Activated T-helper 2 cell treated with anti-CD3 and anti-CD28 coated beads, Interferon-gamma antibody, Interleukin-2, Interleukin-4, amounts not matched to agents 10 μg/mL and 5 μg/mL and 100 μg/mL, durations not matched to agents 14 hours and 24 hours and 36 hours (primary cell): Measurements from ENCODE around the gene EMC7. TPM values are rescaled to one million over a fixed set of nuclear protein-coding genes. Genes with fewer than 3 reads are reported as not detected.

Experiments
- DNase-seq: peaks from one replicate; pipeline ENCODE4 v3.0.0; 2021; ENCODE audit warnings: low spot score
- H3K27ac Mint-ChIP-seq: one replicate; pipeline ENCODE4 v1.8.0; 2021; ENCODE audit warnings: mixed read lengths
- H3K27me3 Mint-ChIP-seq: one replicate; pipeline ENCODE4 v1.8.0; 2021; ENCODE audit warnings: low read depth, mixed read lengths
- H3K36me3 Mint-ChIP-seq: one replicate; pipeline ENCODE4 v1.8.0; 2021; ENCODE audit warnings: low read depth, mixed read lengths
- H3K4me1 Mint-ChIP-seq: one replicate; pipeline ENCODE4 v1.8.0; 2021; ENCODE audit warnings: low read depth, mixed read lengths
- H3K4me3 Mint-ChIP-seq: one replicate; pipeline ENCODE4 v1.8.0; 2021; ENCODE audit warnings: low read depth, mild to moderate bottlenecking, moderate library complexity, mixed read lengths
- H3K9me3 Mint-ChIP-seq: one replicate; pipeline ENCODE4 v1.8.0; 2021; ENCODE audit warnings: mixed read lengths
- intact Hi-C: fragments of 100-400 bp; cut with micrococcal nuclease; formaldehyde crosslinking; loops from one replicate; pipeline ENCODE4 v1.15.1; 2023
- total RNA-seq: library from RNA; stranded (reverse); gene quantifications from 2 replicates; pipeline ENCODE4 v1.2.3, GENCODE V29; 2022

Gene EMC7
- total RNA-seq, 1 donor from 2014 or later, result 66.8 TPM

DNA sequence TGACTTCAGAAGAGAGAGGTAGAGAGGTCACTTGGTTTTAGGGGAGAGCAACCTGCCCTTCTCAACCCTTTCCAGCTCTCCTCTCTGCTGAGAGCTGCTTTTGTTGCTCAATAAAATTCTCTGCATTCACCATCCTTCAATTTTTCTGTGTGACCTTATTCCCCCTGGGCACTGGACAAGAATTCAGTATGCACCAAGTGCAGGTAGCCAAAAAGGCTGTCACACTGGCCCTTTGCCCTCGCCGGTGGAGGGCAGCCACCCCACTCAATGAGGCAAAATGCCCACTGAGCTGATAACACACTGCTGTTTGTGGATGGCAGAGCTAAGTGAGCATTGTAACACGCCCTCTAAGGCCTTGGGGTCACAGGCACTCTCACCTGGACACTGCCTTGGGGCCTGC is 13.1 kb upstream of the EMC7 start:
- no peaks in the 10 kb centered on the region for H3K9me3 Mint-ChIP-seq
- no peak for DNase-seq
- H3K27ac Mint-ChIP-seq, result no peak overlapping the region
- peaks cover 5% of the 10 kb centered on the region for H3K4me1 Mint-ChIP-seq
- H3K36me3 Mint-ChIP-seq, result no peaks in the 10 kb centered on the region
- no peak overlapping the region for H3K4me3 Mint-ChIP-seq
- intact Hi-C loops, result no loop called here
- peaks cover 2% of the 10 kb centered on the region for H3K27me3 Mint-ChIP-seq

DNA sequence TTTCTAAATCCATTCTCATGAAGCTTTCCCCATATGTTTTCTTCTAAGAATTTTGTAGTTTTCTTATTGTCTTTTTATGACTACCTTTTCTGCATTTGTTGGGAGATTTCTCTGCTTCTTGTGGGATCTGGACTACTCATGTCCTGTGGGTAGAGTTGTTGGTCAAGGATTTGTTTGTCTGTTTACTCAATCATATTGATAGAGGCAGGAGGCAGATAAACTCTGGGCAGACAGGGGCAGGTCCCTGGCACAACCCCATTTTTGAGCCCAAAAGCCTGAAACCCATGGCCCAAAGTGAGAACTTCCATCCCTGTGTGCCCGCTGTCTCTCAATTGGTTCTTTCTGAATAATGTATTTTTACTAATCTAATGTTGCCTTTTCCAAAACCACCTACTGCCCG is 12.6 kb upstream of the EMC7 start:
- Mint-ChIP-seq H3K4me3 (no peak overlapping the region), H3K36me3 (no peaks in the 10 kb centered on the region)
- intact Hi-C loops, result no loop called here

DNA sequence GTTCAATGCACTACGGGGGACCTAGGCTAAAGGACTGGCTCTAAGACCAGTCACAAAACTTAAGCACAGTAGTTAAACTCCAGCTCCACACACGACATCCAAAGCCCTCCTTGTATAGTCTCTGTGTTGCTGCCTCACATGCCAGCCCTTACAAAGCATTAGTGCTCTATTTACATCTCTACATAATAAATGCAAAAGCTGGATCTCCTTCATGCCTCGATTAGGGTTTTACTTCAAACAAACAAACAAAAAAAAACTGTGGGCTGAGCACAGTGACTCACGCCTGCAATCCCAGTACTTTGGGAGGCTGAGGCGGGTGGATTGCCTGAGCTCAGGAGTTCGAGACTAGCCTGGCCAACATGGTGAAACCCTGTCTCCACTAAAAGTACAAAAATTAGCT is 9.8 kb upstream of the EMC7 start:
- peaks cover 6% of the 10 kb centered on the region for H3K4me1 Mint-ChIP-seq
- H3K27me3 Mint-ChIP-seq, result no peaks in the 10 kb centered on the region
- no peak for DNase-seq
- intact Hi-C loops, result no loop called here
- no peak overlapping the region for H3K27ac Mint-ChIP-seq
- no peaks in the 10 kb centered on the region for H3K9me3 Mint-ChIP-seq
- no peaks in the 10 kb centered on the region for H3K36me3 Mint-ChIP-seq
- no peak overlapping the region for H3K4me3 Mint-ChIP-seq

More for the DNA sequence above, 12.6 kb upstream of the EMC7 start:
- no peak for DNase-seq
- Mint-ChIP-seq H3K27me3 (peaks cover 2% of the 10 kb centered on the region), H3K4me1 (peaks cover 6% of the 10 kb centered on the region), H3K27ac (no peak overlapping the region), H3K9me3 (no peaks in the 10 kb centered on the region)

DNA sequence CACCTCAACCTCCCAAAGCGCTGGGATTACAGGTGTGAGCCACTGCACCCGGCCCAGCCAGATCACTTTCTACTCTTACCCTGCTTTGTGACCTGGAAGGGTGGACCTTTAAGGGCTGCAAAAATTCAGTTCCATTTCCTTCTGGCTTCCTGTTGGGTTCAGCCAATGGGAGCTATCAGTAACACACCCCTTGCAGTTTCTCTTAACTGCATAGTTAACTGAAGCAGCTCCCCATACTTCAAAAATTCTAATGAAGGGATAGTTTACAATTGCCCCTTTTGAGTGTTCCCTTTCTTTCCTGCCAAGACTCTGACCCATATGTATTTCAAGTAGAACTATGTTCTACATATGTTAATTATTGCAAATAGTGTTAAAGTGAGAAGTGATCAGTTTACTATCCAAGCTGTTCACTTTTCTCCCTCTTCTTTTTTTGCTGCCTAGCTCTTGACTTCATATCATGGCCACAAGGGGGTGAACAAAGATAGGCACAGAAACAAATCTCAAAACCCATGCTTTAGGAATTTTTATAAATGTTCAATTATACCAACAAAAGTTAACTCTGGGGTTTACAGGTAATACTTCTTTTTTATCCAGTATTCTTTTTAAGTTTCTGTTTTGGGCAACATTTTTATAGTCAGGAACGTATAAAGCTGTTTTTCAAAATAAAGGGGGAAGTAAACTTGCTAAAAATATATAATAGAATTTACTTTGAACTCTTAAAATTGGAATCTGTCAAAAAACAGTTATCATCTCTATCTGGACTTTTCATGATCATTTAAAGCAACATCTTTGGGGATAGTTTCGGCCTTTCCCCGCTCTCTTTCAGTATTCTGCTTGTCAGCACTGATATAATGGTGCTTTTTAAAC is 8.4 kb upstream of the EMC7 start:
- Mint-ChIP-seq H3K9me3 (no peaks in the 10 kb centered on the region), H3K4me1 (peaks cover 7% of the 10 kb centered on the region), H3K4me3 (no peak overlapping the region), H3K27me3 (no peaks in the 10 kb centered on the region), H3K36me3 (peaks cover 6% of the 10 kb centered on the region), H3K27ac (no peak overlapping the region)
- no peak for DNase-seq
- intact Hi-C loops, result loop anchor here (1.0 kb wide), 1 partner anchor 100 kb away; the partner anchor contains the start of gene KATNBL1

DNA sequence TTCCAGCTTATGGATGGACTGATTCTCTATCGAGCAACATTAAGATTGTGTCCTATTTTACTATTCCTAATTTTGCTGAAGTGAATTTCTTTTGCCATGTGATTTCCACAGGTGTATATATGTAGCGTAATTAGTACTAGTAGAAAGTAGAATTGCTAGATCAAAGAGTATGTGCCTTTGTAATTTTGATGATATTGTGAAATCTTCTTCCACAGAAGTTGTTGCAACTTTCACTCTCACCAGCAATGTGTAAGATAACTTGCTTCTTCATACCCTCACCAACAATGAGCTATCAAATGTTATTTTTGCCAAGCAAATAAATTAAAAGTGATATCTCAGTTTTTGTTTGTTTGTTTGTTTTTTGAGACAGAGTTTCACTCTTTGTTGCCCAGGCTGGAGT is 5.7 kb upstream of the EMC7 start:
- Mint-ChIP-seq H3K4me1 (peaks cover 19% of the 10 kb centered on the region), H3K27me3 (no peaks in the 10 kb centered on the region), H3K4me3 (no peak overlapping the region), H3K36me3 (peaks cover 26% of the 10 kb centered on the region), H3K27ac (no peak overlapping the region), H3K9me3 (peaks cover 4% of the 10 kb centered on the region)
- DNase-seq, result no peak
- intact Hi-C loops, result no loop called here

- no peak overlapping the region for H3K27ac Mint-ChIP-seq
- no peaks in the 10 kb centered on the region for H3K27me3 Mint-ChIP-seq
- H3K4me3 Mint-ChIP-seq, result no peak overlapping the region
- peaks cover 19% of the 10 kb centered on the region for H3K4me1 Mint-ChIP-seq
- no peak for DNase-seq
- H3K9me3 Mint-ChIP-seq, result peaks cover 4% of the 10 kb centered on the region
- intact Hi-C loops, result no loop called here
- H3K36me3 Mint-ChIP-seq, result peaks cover 28% of the 10 kb centered on the region
Observed at GRCh38 chr15:34106423-34106822, 4.8 kb upstream of the EMC7 start.

DNA sequence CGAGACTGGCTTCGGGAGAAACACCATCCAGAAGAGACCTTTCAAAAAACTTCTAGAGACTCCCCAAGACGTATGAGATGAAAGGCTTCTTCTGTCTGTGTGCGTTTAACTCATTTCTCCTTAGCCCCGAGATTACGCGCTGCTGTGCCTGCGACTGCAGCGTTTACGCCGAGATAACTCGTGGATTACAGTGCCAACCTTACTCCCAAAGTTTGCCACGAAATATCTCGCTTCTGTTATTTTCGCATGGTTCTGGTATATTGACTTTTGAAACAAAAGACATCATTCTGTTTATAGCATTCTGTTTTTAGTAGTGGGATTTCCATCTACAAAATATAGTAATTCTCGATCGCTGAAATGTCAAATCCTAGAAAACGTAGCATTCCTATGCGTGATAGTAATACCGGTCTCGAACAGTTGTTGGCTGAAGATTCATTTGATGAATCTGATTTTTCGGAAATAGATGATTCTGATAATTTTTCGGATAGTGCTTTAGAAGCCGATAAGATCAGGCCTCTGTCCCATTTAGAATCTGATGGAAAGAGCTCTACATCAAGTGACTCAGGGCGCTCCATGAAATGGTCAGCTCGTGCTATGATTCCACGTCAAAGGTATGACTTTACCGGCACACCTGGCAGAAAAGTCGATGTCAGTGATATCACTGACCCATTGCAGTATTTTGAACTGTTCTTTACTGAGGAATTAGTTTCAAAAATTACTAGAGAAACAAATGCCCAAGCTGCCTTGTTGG is 688 bp upstream of the EMC7 start:
- intact Hi-C loops, result loop anchor here (1.0 to 5.0 kb wide), 2 partner anchors 241 to 485 kb away; partner anchors contain the start of genes NOP10 and NUTM1
- Mint-ChIP-seq H3K4me3 (peak overlapping the region; percentile 100), H3K36me3 (peaks cover 39% of the 10 kb centered on the region), H3K4me1 (peaks cover 25% of the 10 kb centered on the region), H3K27me3 (no peaks in the 10 kb centered on the region), H3K27ac (peak overlapping the region; percentile 96), H3K9me3 (peaks cover 4% of the 10 kb centered on the region)
- DNase-seq, result no peak

- Mint-ChIP-seq H3K27ac (no peak overlapping the region), H3K36me3 (peaks cover 43% of the 10 kb centered on the region), H3K9me3 (peaks cover 4% of the 10 kb centered on the region), H3K4me1 (peaks cover 25% of the 10 kb centered on the region), H3K4me3 (peak overlapping the region; percentile 48), H3K27me3 (no peaks in the 10 kb centered on the region)
- DNase-seq, result no peak
- intact Hi-C loops, result loop anchor here (2.0 to 5.0 kb wide), 2 partner anchors 267 to 487 kb away; partner anchors contain the start of gene LPCAT4
Observed at GRCh38 chr15:34099914-34100313, 1.7 kb downstream of the EMC7 start.

DNA sequence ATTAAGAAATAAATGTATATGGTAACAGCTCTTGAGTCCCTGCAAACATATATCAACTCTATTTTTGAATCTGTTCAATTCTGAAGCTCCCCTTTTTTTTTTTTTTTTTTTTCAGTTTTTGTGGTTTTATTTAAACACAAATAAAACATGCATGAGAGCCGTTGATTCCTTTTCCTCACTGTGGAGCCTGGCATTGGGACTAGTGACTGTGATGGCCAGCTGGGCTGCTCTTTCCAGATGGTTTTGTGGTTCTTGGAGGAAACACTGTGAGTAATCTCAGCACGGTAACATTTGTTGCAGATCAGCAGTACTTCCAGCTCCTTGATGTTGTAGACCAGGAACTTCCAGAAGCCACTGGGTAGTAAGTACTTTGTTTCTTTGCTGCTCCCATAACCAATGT is 15.9 kb downstream of the EMC7 start:
- Mint-ChIP-seq H3K4me3 (no peak overlapping the region), H3K9me3 (no peaks in the 10 kb centered on the region), H3K27ac (no peak overlapping the region), H3K27me3 (no peaks in the 10 kb centered on the region), H3K4me1 (no peaks in the 10 kb centered on the region), H3K36me3 (peaks cover 42% of the 10 kb centered on the region)
- no peak for DNase-seq
- intact Hi-C loops, result no loop called here

DNA sequence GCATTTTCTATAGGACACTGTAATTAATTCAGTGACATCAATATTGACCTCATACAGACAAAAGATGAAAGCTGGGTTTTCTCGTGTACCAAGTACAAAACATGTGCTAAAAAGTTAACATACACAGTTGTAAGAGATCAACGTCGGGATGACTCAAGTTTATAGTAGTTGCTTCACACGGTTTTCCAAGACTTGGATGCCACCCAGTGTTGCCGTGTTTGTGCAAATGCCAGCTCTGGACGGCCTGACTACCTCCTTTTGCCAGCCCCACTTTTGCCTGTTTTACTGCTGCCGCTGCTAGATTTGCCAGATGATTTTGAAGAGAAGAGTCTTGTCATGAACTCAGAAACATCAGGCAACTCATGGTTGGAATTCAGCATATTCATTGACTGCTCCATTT is 17.6 kb downstream of the EMC7 start:
- Mint-ChIP-seq H3K27me3 (no peaks in the 10 kb centered on the region), H3K9me3 (no peaks in the 10 kb centered on the region), H3K4me3 (no peak overlapping the region), H3K36me3 (peaks cover 32% of the 10 kb centered on the region), H3K4me1 (no peaks in the 10 kb centered on the region), H3K27ac (no peak overlapping the region)
- intact Hi-C loops, result no loop called here
- no peak for DNase-seq

DNA sequence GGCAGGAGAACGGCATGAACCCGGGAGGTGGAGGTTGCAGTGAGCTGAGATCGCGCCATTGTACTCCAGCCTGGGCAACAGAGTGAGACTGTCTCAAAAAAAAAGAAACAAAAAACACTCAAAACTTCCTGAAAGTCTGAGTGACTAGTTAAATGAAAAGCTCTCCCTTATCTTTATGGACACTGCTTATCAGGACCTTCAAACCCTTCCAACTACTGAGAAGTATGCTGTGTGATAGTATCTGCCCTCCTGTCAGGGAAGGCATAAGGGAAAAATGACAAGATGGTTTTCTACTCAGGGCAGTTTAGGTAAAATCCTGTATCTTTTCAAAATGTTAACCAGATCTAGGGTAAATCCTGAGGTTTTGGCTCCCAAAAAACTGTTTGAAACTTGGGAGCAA is 21.8 kb downstream of the EMC7 start:
- no peak for DNase-seq
- Mint-ChIP-seq H3K27me3 (no peaks in the 10 kb centered on the region), H3K27ac (no peak overlapping the region), H3K36me3 (peaks cover 10% of the 10 kb centered on the region), H3K4me1 (no peaks in the 10 kb centered on the region), H3K9me3 (no peaks in the 10 kb centered on the region), H3K4me3 (no peak overlapping the region)
- intact Hi-C loops, result no loop called here

GRCh38 chr15:34078900-34079299 is 22.8 kb downstream of the EMC7 start:
- Mint-ChIP-seq H3K9me3 (no peaks in the 10 kb centered on the region), H3K4me3 (no peak overlapping the region), H3K36me3 (peaks cover 5% of the 10 kb centered on the region), H3K27ac (no peak overlapping the region), H3K4me1 (no peaks in the 10 kb centered on the region), H3K27me3 (no peaks in the 10 kb centered on the region)
- DNase-seq, result no peak
- intact Hi-C loops, result no loop called here

DNA sequence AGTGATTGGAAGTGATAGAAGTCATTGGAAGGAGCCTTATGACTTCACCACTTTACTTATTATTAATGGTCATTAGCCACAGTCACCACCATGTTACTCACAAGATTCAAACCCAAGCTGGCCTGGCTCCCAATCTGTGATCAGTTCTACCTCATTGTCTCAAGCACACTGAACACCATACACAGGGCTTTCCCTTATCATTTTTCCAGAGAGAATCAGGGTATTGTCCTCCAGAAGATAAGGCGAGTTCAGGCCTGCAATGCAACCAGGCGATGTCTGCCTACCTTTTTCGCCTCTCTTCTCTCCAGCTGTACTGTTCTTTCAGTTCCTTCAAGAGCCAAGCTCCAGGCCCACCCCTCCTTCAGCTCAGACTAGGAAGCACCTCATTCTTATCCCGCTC is 24.9 kb downstream of the EMC7 start:
- H3K4me1 Mint-ChIP-seq, result no peaks in the 10 kb centered on the region
- no peak overlapping the region for H3K27ac Mint-ChIP-seq
- no peaks in the 10 kb centered on the region for H3K27me3 Mint-ChIP-seq
- DNase-seq, result no peak
- no peak overlapping the region for H3K4me3 Mint-ChIP-seq
- H3K36me3 Mint-ChIP-seq, result no peaks in the 10 kb centered on the region
- intact Hi-C loops, result no loop called here
- H3K9me3 Mint-ChIP-seq, result no peaks in the 10 kb centered on the region
